Astrocyte (in vitro differentiated cells and primary cell): ENCODE measurements around the gene PPP1R14D. TPM values are rescaled to one million over a fixed set of nuclear protein-coding genes. Genes with fewer than 3 reads are reported as not detected.

Source experiments
- DNase-seq: peaks from one replicate; pipeline ENCODE4 v3.0.0-alpha.2; 2010; ENCODE audit warnings: low read depth
- FAIRE-seq: peaks from 2 replicates; lab custom pipeline; 2011; peaks lifted over from hg19 to GRCh38; lab: Jason Lieb, UNC
- H2AFZ ChIP-seq: 2 replicates; pipeline ENCODE4 v1.6.0; 2012; ENCODE audit warnings: low read depth, low read length, inconsistent platforms
- H3K27ac ChIP-seq: 2 replicates; pipeline ENCODE4 v1.5.1; 2011; ENCODE audit warnings: low read depth, low read length, inconsistent platforms
- H3K27me3 ChIP-seq: 2 replicates; pipeline ENCODE4 v1.6.0; 2011; ENCODE audit warnings: low read length, inconsistent platforms; ENCODE audit not compliant: insufficient read depth
- H3K36me3 ChIP-seq: 2 replicates; pipeline ENCODE4 v1.5.1; 2011; ENCODE audit warnings: low read length, inconsistent platforms; ENCODE audit not compliant: insufficient read depth
- H3K4me1 ChIP-seq: 2 replicates; pipeline ENCODE4 v1.5.1; 2011; ENCODE audit warnings: low read length, inconsistent platforms; ENCODE audit not compliant: insufficient read depth
- H3K4me2 ChIP-seq: 2 replicates; pipeline ENCODE4 v1.6.0; 2012; ENCODE audit warnings: low read length, inconsistent platforms
- H3K4me3 ChIP-seq: 2 replicates; pipeline ENCODE4 v1.5.1; 2011; ENCODE audit warnings: low read depth, mild to moderate bottlenecking, low read length, inconsistent platforms; ENCODE audit not compliant: insufficient read depth
- H3K79me2 ChIP-seq: 2 replicates; pipeline ENCODE4 v1.6.0; 2012; ENCODE audit warnings: mild to moderate bottlenecking, low read length, inconsistent platforms; ENCODE audit not compliant: insufficient read depth
- H3K9ac ChIP-seq: 2 replicates; pipeline ENCODE4 v1.6.0; 2012; ENCODE audit warnings: mild to moderate bottlenecking, low read length, inconsistent platforms
- H3K9me3 ChIP-seq: 2 replicates; pipeline ENCODE4 v1.5.1; 2012; ENCODE audit warnings: low read depth, mild to moderate bottlenecking, low read length, inconsistent platforms; ENCODE audit not compliant: insufficient read depth
- H4K20me1 ChIP-seq: 2 replicates; pipeline ENCODE4 v1.6.0; 2012; ENCODE audit warnings: low read length, inconsistent platforms; ENCODE audit not compliant: insufficient read depth
- H3K27ac Mint-ChIP-seq: one replicate; pipeline ENCODE4 v1.8.0; 2021; ENCODE audit warnings: mild to moderate bottlenecking, mixed read lengths; ENCODE audit not compliant: unreplicated experiment
- H3K27me3 Mint-ChIP-seq: one replicate; pipeline ENCODE4 v1.8.0; 2021; ENCODE audit warnings: low read depth, mixed read lengths; ENCODE audit not compliant: unreplicated experiment
- H3K36me3 Mint-ChIP-seq: one replicate; pipeline ENCODE4 v1.8.0; 2021; ENCODE audit warnings: low read depth, mixed read lengths; ENCODE audit not compliant: unreplicated experiment
- H3K4me1 Mint-ChIP-seq: one replicate; pipeline ENCODE4 v1.8.0; 2021; ENCODE audit warnings: low read depth, mixed read lengths; ENCODE audit not compliant: unreplicated experiment
- H3K4me3 Mint-ChIP-seq: one replicate; pipeline ENCODE4 v1.8.0; 2021; ENCODE audit warnings: mild to moderate bottlenecking, moderate library complexity, mixed read lengths; ENCODE audit not compliant: unreplicated experiment
- H3K9me3 Mint-ChIP-seq: one replicate; pipeline ENCODE4 v1.8.0; 2021; ENCODE audit warnings: mild to moderate bottlenecking, mixed read lengths; ENCODE audit not compliant: unreplicated experiment
- EZH2 ChIP-seq: IDR thresholded peaks from 2 replicates; pipeline ENCODE4 v1.6.1; 2012; ENCODE audit warnings: mild to moderate bottlenecking, low read length, inconsistent platforms; ENCODE audit not compliant: insufficient read depth
- total RNA-seq: library from RNA; stranded (reverse); gene quantifications from 2 replicates; pipeline ENCODE4 v1.2.1, GENCODE V29; 2021
- TF ChIP-seq, protein P1 (sequence below): IDR thresholded peaks from 2 replicates; pipeline ENCODE4 v1.5.1; 2011; ENCODE audit warnings: low read depth, mild to moderate bottlenecking, inconsistent platforms, low read length, moderate library complexity; ENCODE audit not compliant: insufficient read depth

The PPP1R14D gene
- total RNA-seq, 1 donor from 2014 or later: not detected

- Mint-ChIP-seq H3K4me1 (peaks cover 8% of the 10 kb centered on the region), H3K9me3 (no peaks in the 10 kb centered on the region), H3K27me3 (peaks cover 3% of the 10 kb centered on the region), H3K36me3 (no peaks in the 10 kb centered on the region), H3K4me3 (no peak overlapping the region), H3K27ac (peak overlapping the region; percentile 5)
- Histone ChIP-seq H2AFZ (no peak overlapping the region), H3K9ac (no peak overlapping the region), H3K27me3 (peaks cover 10% of the 10 kb centered on the region), H3K9me3 (no peaks in the 10 kb centered on the region), H3K27ac (no peak overlapping the region), H4K20me1 (no peaks in the 10 kb centered on the region), H3K4me1 (no peaks in the 10 kb centered on the region), H3K4me2 (no peak overlapping the region), H3K4me3 (no peak overlapping the region), H3K36me3 (no peaks in the 10 kb centered on the region), H3K79me2 (no peaks in the 10 kb centered on the region)
- TF ChIP-seq EZH2: no peak
- TF ChIP-seq, protein P1, sequence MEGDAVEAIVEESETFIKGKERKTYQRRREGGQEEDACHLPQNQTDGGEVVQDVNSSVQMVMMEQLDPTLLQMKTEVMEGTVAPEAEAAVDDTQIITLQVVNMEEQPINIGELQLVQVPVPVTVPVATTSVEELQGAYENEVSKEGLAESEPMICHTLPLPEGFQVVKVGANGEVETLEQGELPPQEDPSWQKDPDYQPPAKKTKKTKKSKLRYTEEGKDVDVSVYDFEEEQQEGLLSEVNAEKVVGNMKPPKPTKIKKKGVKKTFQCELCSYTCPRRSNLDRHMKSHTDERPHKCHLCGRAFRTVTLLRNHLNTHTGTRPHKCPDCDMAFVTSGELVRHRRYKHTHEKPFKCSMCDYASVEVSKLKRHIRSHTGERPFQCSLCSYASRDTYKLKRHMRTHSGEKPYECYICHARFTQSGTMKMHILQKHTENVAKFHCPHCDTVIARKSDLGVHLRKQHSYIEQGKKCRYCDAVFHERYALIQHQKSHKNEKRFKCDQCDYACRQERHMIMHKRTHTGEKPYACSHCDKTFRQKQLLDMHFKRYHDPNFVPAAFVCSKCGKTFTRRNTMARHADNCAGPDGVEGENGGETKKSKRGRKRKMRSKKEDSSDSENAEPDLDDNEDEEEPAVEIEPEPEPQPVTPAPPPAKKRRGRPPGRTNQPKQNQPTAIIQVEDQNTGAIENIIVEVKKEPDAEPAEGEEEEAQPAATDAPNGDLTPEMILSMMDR: no peak
- FAIRE-seq (no peak), DNase-seq (no peak)
These were observed 2.4 kb upstream of the PPP1R14D start for GRCh38 chr15:40830884-40831283.

DNA sequence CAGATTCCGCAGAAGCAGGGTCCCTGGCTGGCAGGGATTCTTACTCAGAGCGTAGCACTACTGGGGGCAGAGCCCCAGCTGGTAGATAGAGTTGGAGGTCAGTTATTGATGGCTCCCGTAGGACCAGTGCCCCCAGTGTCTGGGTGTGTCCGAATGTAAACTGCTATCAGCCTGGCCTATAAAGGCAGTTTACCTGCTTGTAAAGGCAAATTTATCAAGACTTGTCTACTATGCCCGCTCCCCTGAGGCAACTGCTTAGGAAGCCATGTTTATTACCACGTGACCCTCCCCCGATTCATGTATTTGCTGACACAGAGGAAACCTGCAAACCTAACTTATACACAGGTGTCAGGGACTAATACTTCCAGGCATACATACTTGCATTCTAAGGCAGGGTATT lies 607 bp upstream of the PPP1R14D start:
- no peak overlapping the region for H3K9ac ChIP-seq
- H3K9me3 ChIP-seq: no peaks in the 10 kb centered on the region
- no peak overlapping the region for H2AFZ ChIP-seq
- H3K27me3 ChIP-seq: peaks cover 10% of the 10 kb centered on the region
- no peaks in the 10 kb centered on the region for H3K79me2 ChIP-seq
- H4K20me1 ChIP-seq: no peaks in the 10 kb centered on the region
- H3K27ac Mint-ChIP-seq: no peak overlapping the region
- no peaks in the 10 kb centered on the region for H3K9me3 Mint-ChIP-seq
- peaks cover 3% of the 10 kb centered on the region for H3K27me3 Mint-ChIP-seq
- no peak for TF ChIP-seq EZH2
- TF ChIP-seq, protein P1: no peak
- H3K27ac ChIP-seq: no peak overlapping the region
- H3K4me1 ChIP-seq: no peaks in the 10 kb centered on the region
- no peak for FAIRE-seq
- H3K4me1 Mint-ChIP-seq: peaks cover 11% of the 10 kb centered on the region
- no peak overlapping the region for H3K4me2 ChIP-seq
- no peak for DNase-seq
- H3K4me3 ChIP-seq: no peak overlapping the region
- no peaks in the 10 kb centered on the region for H3K36me3 ChIP-seq
- no peaks in the 10 kb centered on the region for H3K36me3 Mint-ChIP-seq
- H3K4me3 Mint-ChIP-seq: no peak overlapping the region

DNA sequence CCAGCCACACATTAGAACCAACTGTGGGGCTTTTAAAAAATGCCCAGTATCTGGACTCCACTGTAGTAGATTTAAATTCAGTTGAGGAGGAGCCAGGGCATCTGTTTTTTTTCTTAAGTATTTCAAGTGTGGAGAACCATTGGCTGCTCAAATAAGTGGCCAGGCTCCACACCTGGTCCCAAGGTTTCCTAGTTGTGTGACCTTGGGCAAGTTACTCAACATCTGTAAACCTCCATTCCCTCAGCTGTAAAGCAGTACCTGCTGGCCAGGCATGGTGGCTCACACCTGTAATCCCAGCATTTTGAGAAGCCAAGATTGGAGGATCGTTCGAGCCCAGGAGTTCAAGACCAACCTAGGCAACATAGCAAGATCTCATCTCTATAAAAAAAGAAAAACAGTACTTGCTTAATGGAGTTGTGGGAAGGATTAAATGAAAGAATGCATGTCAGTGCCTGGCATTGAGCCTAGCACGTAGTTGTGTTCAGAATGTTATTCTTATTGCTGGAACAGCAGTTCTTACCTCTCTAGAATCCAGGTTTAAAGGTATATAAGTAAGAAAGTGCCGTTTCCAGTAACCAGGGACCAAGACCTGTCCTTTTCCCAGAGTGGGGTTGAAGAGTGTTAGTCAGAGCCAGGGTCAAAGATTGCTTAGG lies 2.0 kb downstream of the PPP1R14D start:
- Histone ChIP-seq H3K79me2 (no peaks in the 10 kb centered on the region), H3K4me1 (no peaks in the 10 kb centered on the region), H4K20me1 (no peaks in the 10 kb centered on the region), H3K9ac (no peak overlapping the region), H3K27me3 (peaks cover 10% of the 10 kb centered on the region), H3K9me3 (no peaks in the 10 kb centered on the region), H2AFZ (no peak overlapping the region), H3K27ac (no peak overlapping the region), H3K4me2 (no peak overlapping the region), H3K4me3 (no peak overlapping the region), H3K36me3 (no peaks in the 10 kb centered on the region)
- TF ChIP-seq, protein P1: no peak
- TF ChIP-seq EZH2: no peak
- Mint-ChIP-seq H3K36me3 (no peaks in the 10 kb centered on the region), H3K4me1 (peaks cover 11% of the 10 kb centered on the region), H3K27ac (no peak overlapping the region), H3K9me3 (no peaks in the 10 kb centered on the region), H3K4me3 (no peak overlapping the region), H3K27me3 (peaks cover 3% of the 10 kb centered on the region)
- no peak for FAIRE-seq
- DNase-seq: no peak
